Ecto neural progenitor cell (in vitro differentiated cells): Measurements from ENCODE around the gene GCSH.
A peak's percentile ranks its signal among the peaks of the same experiment; 100 is the strongest.
"Not testable (repeated sequence)": the region's sequence is repeated elsewhere in the genome, so short reads cannot be mapped to it uniquely, and the experiment has no call there.

Experiments
- DNase-seq: peaks from one replicate; pipeline ENCODE4 v3.0.0-alpha.2; 2018; ENCODE audit warnings: low spot score

Gene GCSH

GRCh38 chr16:81095953-81096714 lies at the start of gene GCSH:
GCSH (minus strand) TSS chr16:81096395; CDS start chr16:81096278, 117 bp downstream.
- peak; percentile 100 for DNase-seq

DNA sequence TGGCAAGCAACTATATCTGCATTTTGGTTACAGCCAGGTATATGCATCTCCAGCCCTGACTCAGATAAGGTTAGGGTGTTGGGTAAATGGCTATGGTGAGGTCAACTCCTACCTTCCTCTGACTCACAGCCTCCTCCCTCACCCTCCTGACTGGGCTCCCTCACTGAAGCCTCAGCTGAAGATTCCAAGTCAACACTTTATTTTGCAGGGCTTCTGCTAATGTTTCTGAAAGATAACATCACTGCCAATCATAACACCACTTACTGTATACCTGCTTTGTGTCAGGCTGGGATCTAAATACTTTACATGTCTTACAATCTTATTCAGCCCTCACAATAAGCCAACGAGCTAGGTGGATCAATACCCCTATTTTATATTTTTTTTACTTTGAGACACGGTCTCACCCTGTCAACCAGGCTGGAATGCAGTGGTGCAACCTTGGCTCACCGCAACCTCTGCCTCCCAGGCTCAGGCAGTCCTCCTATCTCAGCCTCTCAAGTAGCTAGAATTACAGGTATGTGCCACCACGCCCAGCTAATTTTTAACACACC lies 47.8 kb upstream of the GCSH start:
- no peak for DNase-seq

GRCh38 chr16:81142864-81143263 lies 46.7 kb upstream of the GCSH start:
- DNase-seq: no peak

DNA sequence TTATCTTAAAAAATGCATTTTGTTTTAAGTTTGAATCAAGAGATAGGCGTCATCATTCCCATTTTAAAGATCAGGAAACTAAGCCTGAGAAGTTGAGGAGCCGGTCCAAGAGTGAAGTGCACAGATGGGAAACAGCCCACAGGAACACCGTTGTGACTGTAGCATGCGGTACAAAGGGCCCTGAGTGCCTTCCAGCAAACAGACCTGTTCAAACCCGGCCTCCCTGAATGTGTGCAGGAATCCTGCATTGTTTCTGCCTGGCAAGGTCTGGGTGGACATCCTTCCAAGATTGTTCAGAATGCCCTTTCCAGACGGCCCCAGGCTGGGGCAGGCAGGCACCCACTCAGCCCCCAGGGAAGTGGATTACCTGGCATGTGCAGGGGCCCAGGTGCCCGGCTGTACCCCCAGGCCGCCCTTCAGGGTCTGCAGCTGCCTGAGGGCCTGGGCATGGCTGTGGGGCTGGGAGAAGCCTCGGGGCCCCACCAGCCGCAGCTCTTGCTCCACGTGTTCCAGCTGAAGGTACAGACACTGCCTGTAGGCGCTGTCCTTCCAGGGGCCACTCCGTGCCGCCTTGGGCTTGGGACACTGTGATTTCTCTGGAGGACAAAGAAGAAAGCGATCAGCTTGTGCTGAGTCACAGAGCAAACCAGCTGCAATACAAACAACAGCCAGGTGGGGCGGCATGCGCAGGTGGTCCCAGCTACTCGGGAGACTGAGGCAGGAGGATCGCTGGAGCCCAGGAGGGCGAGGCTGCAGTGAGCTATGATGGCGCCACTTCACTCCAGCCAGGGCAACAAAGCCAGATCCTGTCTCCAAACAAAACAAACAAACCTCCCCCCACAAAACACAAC lies 45.0 kb upstream of the GCSH start:
- no peak for DNase-seq

- no peak for DNase-seq
Observed at GRCh38 chr16:81138831-81139557, 42.8 kb upstream of the GCSH start.

GRCh38 chr16:81137754-81138153 lies 41.6 kb upstream of the GCSH start:
- DNase-seq: no peak

DNA sequence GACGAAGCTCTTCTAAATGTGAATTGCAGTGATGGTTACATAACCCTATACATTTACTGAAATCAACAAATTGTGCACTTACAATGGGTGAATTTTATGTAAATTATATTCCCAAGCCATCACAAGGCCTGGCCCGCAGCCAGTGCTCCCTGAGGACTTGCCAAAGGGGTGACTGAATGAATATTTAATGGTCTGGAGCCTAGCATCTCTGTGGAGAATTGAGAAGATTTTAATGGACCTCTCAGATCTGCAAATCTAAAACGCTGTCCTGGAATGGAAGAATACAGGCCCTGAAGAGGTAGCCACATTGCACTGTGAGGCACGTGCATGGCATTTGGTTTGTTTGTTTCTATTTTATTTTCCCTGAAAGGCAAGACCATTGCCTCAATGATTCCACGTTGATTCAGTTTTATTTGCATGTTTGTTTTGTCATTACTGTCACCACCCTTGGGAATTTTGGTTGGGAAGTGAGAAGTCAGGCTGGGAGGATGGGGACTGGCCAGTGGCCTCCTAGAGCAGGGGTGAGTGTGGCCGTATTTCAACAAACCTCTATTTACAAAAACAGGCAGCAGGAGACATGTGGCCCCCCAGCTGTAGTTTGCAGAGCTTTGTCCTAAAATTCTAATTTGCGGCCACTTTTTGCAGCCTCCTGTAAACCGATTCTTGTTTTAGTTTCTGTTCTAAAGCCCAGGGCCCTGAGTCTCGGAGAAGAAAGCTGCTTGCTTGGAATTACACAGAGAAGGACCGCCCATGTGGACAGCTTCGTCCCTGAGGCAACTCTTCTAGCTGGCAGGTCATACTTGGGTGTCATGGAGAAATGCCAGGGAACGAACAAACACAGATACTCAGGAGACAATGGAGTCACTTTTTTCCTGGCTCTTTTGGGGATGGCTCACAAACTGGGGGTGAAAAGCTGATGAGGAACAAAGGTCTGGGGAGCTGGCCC lies 40.5 kb upstream of the GCSH start:
- DNase-seq: peak; percentile 76

GRCh38 chr16:81130126-81130525 lies 33.9 kb upstream of the GCSH start:
- no peak for DNase-seq

GRCh38 chr16:81128726-81129524 lies 32.7 kb upstream of the GCSH start:
- no peak for DNase-seq

DNA sequence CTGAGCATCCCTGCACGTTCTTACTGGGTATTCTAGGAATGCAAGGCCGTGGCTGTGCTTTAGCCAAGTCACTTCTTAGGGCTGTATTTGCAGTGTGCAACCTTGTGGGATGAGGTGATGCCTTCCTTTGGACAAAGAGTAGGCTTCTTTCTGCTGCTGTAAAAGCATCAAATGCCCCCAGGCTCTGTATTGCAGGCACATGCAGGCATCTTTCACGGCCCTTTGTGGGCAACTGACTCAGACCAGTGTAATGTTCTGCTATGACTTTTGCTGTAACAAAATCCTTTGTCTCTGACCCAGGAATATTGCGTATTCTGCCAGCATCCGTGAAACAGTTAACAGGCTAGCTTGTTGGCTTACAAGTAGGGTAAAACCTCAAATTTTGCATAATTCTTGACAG lies 30.9 kb upstream of the GCSH start:
- DNase-seq: no peak

DNA sequence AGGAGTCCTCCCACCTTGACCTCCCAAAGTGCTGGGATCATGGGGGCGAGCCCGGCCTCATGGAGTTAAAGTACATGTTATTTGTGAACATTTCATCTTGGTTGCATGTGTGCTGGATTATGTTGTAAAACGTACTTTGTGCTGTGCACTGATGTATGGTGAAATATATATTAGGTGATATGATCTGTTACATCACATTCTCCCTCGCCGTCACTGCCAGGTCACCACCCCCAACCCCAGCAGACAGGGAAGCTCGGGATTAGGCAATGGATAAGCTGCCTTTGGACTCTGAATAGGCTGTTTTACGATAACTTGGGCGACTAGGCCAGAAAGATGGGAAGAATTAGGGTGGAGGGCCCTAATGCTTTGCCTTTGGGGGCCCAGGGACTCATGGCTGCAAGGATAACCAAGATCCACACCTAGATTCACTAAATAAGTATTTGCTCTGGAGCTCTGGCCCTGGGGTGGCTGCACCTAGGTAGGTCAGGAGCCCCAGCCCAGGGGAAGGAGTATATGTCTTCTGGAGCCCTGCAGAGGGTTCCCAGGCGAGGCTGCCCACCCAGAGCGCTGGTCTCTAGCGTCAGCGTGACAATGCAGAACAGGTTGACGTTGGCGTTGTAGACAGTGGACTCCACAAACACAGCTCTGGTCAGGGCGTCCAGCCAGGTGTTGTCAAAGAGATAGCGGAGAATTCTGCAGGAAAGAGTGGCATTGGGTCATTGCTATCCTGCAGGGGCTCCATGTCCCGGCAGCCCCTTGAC lies 27.1 kb upstream of the GCSH start:
- no peak for DNase-seq

GRCh38 chr16:81121474-81121990 lies 25.3 kb upstream of the GCSH start:
- no peak for DNase-seq

GRCh38 chr16:81117436-81117835 lies 21.2 kb upstream of the GCSH start:
- DNase-seq: no peak

DNA sequence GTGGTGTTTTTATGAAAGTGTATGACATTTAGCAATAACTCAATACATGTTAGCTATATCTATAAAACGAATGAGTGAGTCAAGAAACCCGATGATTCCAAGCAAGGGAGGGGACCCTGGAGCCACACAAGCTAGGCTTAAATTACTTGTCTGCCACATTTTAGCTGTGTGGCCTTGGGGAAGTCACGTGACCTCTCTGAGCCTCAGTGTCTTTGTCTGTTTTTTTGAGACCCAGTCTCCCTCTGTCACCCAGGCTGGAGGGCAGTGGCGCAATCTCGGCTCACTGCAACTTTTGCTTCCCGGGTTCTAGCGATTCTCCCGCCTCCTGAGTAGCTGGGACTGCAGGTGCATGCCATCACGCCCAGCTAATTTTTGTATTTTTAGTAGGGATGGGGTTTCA lies 20.1 kb upstream of the GCSH start:
- no peak for DNase-seq

- DNase-seq: no peak
Observed at GRCh38 chr16:81112453-81112852, 16.3 kb upstream of the GCSH start.

- DNase-seq: not testable (repeated sequence)
Observed at GRCh38 chr16:81109274-81109673, 13.1 kb upstream of the GCSH start.

GRCh38 chr16:81107511-81107910 lies 11.3 kb upstream of the GCSH start:
- DNase-seq: no peak

DNA sequence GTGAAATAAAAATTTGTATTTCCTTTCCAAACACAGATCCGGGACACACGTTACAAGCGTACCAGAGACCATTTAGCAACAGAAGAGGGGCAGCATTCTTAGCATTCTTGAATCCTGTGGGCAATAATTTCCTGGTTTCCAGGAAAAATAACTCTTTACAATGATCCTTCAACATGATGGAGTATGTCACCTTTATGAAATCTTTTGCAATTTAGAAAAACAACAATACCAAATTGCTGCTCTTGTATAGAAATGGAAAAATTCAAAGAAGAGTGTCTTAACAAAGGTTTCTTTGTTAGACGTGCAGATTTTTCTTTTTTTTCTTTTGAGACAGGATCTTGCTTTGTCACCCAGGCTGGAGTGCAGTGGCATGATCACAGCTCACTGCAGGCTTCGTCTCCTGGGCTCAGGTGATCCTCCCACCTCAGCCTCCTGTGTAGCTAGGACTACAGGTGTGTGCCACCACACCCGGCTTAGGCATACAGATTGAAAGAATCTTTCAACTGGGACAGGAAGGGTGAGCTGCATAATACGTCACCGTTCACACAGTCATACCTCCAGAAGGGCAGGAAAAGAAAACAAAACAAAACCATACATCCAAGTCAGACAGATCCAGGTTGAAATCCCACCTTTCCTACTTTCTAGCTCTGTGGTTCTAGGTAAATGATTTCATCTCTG lies 10.8 kb upstream of the GCSH start:
- no peak for DNase-seq

- DNase-seq: no peak
Observed at GRCh38 chr16:81105946-81106345, 9.8 kb upstream of the GCSH start.
